Neuron (in vitro differentiated cells): ENCODE results near the gene RNF145.

Source experiments
- H2AFZ ChIP-seq: one replicate; pipeline ENCODE4 v1.6.1; 2013; ENCODE audit warnings: low read depth, mild to moderate bottlenecking, inconsistent platforms, low read length, moderate library complexity
- H3K27me3 ChIP-seq: one replicate; pipeline ENCODE4 v1.6.1; 2013; ENCODE audit warnings: low read length; ENCODE audit not compliant: insufficient read depth
- H3K36me3 ChIP-seq: one replicate; pipeline ENCODE4 v1.6.1; 2013; ENCODE audit warnings: low read length; ENCODE audit not compliant: insufficient read depth
- H3K4me1 ChIP-seq: one replicate; pipeline ENCODE4 v1.6.1; 2013; ENCODE audit warnings: low read length; ENCODE audit not compliant: insufficient read depth
- H3K4me3 ChIP-seq: 2 replicates; pipeline ENCODE4 v1.5.1; 2013; ENCODE audit warnings: mild to moderate bottlenecking, low read length, moderate library complexity
- H3K9me3 ChIP-seq: one replicate; pipeline ENCODE4 v1.6.1; 2013; ENCODE audit warnings: low read length

RNF145 gene

GRCh38 chr5:159199225-159199624 lies 10.1 kb downstream of the RNF145 start:
- Histone ChIP-seq H3K27me3 (no peaks in the 10 kb centered on the region), H3K4me3 (no peak overlapping the region), H3K36me3 (peaks cover 56% of the 10 kb centered on the region), H3K4me1 (no peaks in the 10 kb centered on the region), H3K9me3 (no peaks in the 10 kb centered on the region), H2AFZ (no peak overlapping the region)

GRCh38 chr5:159198063-159199036 lies 11.0 kb downstream of the RNF145 start:
- Histone ChIP-seq H3K36me3 (peaks cover 63% of the 10 kb centered on the region), H3K9me3 (no peaks in the 10 kb centered on the region), H3K27me3 (no peaks in the 10 kb centered on the region), H3K4me1 (no peaks in the 10 kb centered on the region), H3K4me3 (no peak overlapping the region), H2AFZ (no peak overlapping the region)

GRCh38 chr5:159195775-159196174 lies 13.6 kb downstream of the RNF145 start:
- peaks cover 55% of the 10 kb centered on the region for H3K36me3 ChIP-seq

GRCh38 chr5:159190170-159190569 lies 19.2 kb downstream of the RNF145 start:
- peaks cover 2% of the 10 kb centered on the region for H3K4me1 ChIP-seq
- H3K4me3 ChIP-seq, result no peak overlapping the region
- peaks cover 44% of the 10 kb centered on the region for H3K36me3 ChIP-seq
- no peak overlapping the region for H2AFZ ChIP-seq
- no peaks in the 10 kb centered on the region for H3K27me3 ChIP-seq
- H3K9me3 ChIP-seq, result peaks cover 6% of the 10 kb centered on the region

More at GRCh38 chr5:159195775-159196174, 13.6 kb downstream of the RNF145 start:
- Histone ChIP-seq H3K4me3 (no peak overlapping the region), H2AFZ (no peak overlapping the region), H3K9me3 (no peaks in the 10 kb centered on the region), H3K4me1 (no peaks in the 10 kb centered on the region), H3K27me3 (no peaks in the 10 kb centered on the region)

GRCh38 chr5:159189310-159189709 lies 20.0 kb downstream of the RNF145 start:
- H3K9me3 ChIP-seq, result peaks cover 6% of the 10 kb centered on the region
- no peak overlapping the region for H2AFZ ChIP-seq
- H3K36me3 ChIP-seq, result peaks cover 36% of the 10 kb centered on the region
- H3K4me1 ChIP-seq, result peaks cover 9% of the 10 kb centered on the region
- H3K4me3 ChIP-seq, result no peak overlapping the region
- H3K27me3 ChIP-seq, result no peaks in the 10 kb centered on the region

- Histone ChIP-seq H3K4me3 (no peak overlapping the region), H3K9me3 (peaks cover 6% of the 10 kb centered on the region), H2AFZ (no peak overlapping the region), H3K4me1 (peaks cover 19% of the 10 kb centered on the region), H3K27me3 (no peaks in the 10 kb centered on the region), H3K36me3 (peaks cover 20% of the 10 kb centered on the region)
Observed at GRCh38 chr5:159187719-159188118, 21.6 kb downstream of the RNF145 start.

DNA sequence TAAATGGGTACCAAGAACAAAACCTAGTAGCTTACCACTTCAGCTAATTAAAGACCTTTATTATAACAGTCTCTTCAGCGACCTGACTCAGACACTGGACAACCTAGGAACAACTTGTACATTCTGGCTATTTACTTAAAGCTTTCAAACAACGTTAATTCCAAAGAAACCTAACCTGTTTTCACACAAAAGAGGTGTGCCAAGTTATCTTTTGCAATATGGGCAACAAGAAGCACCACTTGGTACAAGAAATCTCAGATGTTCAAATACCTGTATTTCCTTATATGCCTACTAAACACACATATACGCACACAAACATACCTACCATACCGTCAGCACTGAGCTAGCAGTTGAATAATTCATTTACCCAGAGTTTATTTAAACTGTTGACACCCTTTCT lies 23.0 kb downstream of the RNF145 start:
- no peak overlapping the region for H2AFZ ChIP-seq
- H3K4me1 ChIP-seq, result peaks cover 19% of the 10 kb centered on the region
- peaks cover 6% of the 10 kb centered on the region for H3K9me3 ChIP-seq
- peaks cover 17% of the 10 kb centered on the region for H3K36me3 ChIP-seq
- H3K27me3 ChIP-seq, result no peaks in the 10 kb centered on the region
- H3K4me3 ChIP-seq, result no peak overlapping the region

- no peak overlapping the region for H2AFZ ChIP-seq
- no peak overlapping the region for H3K4me3 ChIP-seq
- H3K27me3 ChIP-seq, result no peaks in the 10 kb centered on the region
- peaks cover 19% of the 10 kb centered on the region for H3K4me1 ChIP-seq
- peaks cover 6% of the 10 kb centered on the region for H3K9me3 ChIP-seq
- H3K36me3 ChIP-seq, result peaks cover 19% of the 10 kb centered on the region
Observed at GRCh38 chr5:159185773-159186172, 23.6 kb downstream of the RNF145 start.

GRCh38 chr5:159184858-159185381 lies 24.4 kb downstream of the RNF145 start:
- Histone ChIP-seq H3K4me3 (no peak overlapping the region), H2AFZ (no peak overlapping the region), H3K4me1 (peaks cover 19% of the 10 kb centered on the region), H3K27me3 (no peaks in the 10 kb centered on the region), H3K36me3 (peaks cover 20% of the 10 kb centered on the region), H3K9me3 (peaks cover 3% of the 10 kb centered on the region)

GRCh38 chr5:159184236-159184635 lies 25.1 kb downstream of the RNF145 start:
- peaks cover 19% of the 10 kb centered on the region for H3K4me1 ChIP-seq
- H2AFZ ChIP-seq, result no peak overlapping the region
- peaks cover 16% of the 10 kb centered on the region for H3K36me3 ChIP-seq
- H3K9me3 ChIP-seq, result no peaks in the 10 kb centered on the region
- no peaks in the 10 kb centered on the region for H3K27me3 ChIP-seq
- H3K4me3 ChIP-seq, result no peak overlapping the region

DNA sequence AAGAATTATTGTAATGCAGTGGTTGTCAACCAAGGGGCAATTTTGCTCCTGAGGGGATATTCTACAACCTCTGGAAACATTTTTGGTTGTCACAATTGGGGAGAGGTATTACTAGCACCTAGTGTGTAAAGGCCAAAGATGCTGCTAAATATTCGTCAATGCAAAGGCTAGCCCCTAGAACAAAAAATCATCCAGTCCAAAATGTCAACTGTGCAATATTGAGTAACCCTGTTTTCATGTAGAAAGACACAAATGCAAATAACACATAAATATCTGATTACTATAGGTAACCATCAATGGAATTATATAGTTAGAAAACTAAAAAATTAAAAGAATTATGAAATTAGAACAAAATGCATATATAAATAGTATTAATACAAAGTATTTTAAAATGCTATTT lies 26.1 kb downstream of the RNF145 start:
- H3K9me3 ChIP-seq, result no peaks in the 10 kb centered on the region
- H2AFZ ChIP-seq, result no peak overlapping the region
- peaks cover 19% of the 10 kb centered on the region for H3K4me1 ChIP-seq
- no peaks in the 10 kb centered on the region for H3K27me3 ChIP-seq
- peaks cover 17% of the 10 kb centered on the region for H3K36me3 ChIP-seq
- no peak overlapping the region for H3K4me3 ChIP-seq

DNA sequence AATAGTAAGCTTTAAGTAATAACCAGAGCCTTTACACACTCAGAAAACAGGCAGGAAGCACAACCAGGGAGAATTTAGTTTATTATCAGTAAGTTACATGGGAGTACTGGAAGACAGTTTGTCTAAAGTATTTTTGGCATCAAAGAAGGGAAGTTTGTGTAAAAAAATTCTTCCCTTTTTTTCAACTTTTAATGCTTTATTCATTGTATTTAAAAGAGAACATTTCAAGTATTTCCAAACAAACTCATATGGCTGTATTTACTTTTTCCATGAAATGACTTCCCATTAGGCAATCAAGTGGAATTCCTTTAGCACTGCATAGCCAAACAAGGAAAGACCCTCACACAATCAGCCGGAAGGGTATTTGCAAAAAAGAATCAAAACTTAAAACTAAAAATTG lies 26.7 kb downstream of the RNF145 start:
- H3K4me1 ChIP-seq, result peaks cover 19% of the 10 kb centered on the region
- H3K4me3 ChIP-seq, result no peak overlapping the region

DNA sequence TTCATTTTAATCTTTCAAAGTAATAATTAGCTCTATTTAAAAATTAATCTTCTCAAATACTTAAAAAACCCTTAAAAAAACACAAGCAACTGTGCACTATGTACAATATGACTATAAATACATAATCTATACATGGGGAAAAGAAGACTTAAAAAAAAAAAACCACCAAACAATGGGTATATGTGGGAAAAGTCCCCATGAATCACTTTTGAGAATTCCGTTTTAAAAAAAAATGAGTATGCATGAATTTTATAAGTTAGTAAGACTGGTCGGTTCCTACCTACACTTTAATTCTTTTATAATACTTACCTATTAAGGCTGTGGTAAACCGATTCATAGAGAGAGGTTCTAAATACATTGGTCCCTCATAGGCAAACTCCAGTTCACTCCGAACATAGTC lies 27.7 kb downstream of the RNF145 start:
- Histone ChIP-seq H3K9me3 (no peaks in the 10 kb centered on the region), H3K4me1 (peaks cover 19% of the 10 kb centered on the region)

More for the DNA sequence above, 26.7 kb downstream of the RNF145 start:
- Histone ChIP-seq H3K36me3 (peaks cover 19% of the 10 kb centered on the region), H2AFZ (no peak overlapping the region), H3K27me3 (no peaks in the 10 kb centered on the region), H3K9me3 (no peaks in the 10 kb centered on the region)

More for the DNA sequence above, 27.7 kb downstream of the RNF145 start:
- Histone ChIP-seq H3K27me3 (no peaks in the 10 kb centered on the region), H3K36me3 (peaks cover 20% of the 10 kb centered on the region), H2AFZ (no peak overlapping the region), H3K4me3 (no peak overlapping the region)
